22Rv1 (cell line): ENCODE measurements around the gene APBA3.

Experiments
- ZFX ChIP-seq: fragments of 450-650 bp; IDR thresholded peaks from 2 replicates; pipeline ENCODE4 v1.6.1; 2017; ENCODE audit warnings: antibody characterized with exemption, borderline replicate concordance
- TF ChIP-seq, protein P1 (sequence below): fragments of 450-650 bp; IDR thresholded peaks from 2 replicates; pipeline ENCODE4 v1.5.1; 2017; ENCODE audit warnings: mild to moderate bottlenecking

DNA sequence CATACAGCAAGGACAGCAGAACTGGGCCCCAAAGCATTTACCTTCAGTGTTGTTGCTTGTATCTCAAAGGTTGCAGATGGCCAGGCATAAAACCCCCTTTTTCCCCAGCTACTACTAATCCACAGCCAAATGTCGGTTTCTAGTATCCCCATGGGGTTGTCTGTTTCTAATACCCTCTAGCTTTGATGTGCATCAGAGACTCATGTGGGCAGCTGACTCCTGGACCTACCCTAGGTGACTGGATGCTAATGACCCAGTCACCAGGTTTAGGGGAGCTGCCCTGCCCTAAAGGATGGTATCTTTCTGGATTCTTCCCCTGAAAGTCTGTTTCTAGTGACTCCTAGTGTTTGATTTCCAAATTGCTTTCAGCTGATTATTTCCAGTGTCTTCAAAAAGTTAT, 29.4 kb downstream of the APBA3 start:
- TF ChIP-seq, protein P1, sequence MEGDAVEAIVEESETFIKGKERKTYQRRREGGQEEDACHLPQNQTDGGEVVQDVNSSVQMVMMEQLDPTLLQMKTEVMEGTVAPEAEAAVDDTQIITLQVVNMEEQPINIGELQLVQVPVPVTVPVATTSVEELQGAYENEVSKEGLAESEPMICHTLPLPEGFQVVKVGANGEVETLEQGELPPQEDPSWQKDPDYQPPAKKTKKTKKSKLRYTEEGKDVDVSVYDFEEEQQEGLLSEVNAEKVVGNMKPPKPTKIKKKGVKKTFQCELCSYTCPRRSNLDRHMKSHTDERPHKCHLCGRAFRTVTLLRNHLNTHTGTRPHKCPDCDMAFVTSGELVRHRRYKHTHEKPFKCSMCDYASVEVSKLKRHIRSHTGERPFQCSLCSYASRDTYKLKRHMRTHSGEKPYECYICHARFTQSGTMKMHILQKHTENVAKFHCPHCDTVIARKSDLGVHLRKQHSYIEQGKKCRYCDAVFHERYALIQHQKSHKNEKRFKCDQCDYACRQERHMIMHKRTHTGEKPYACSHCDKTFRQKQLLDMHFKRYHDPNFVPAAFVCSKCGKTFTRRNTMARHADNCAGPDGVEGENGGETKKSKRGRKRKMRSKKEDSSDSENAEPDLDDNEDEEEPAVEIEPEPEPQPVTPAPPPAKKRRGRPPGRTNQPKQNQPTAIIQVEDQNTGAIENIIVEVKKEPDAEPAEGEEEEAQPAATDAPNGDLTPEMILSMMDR: no peak
- TF ChIP-seq ZFX: no peak
